Osteoblast (primary cell): ENCODE results near the gene ZNF507. TPM values are rescaled to one million over a fixed set of nuclear protein-coding genes. Genes with fewer than 3 reads are reported as not detected.
A peak's percentile ranks its signal among the peaks of the same experiment; 100 is the strongest.

Experiments used
- DNase-seq: peaks from one replicate; pipeline ENCODE4 v3.0.0; 2011; ENCODE audit warnings: low spot score, mixed read lengths; ENCODE audit not compliant: insufficient read length; ENCODE audit errors: missing footprints
- H2AFZ ChIP-seq: 2 replicates; pipeline ENCODE4 v1.6.0; 2011; ENCODE audit warnings: mild to moderate bottlenecking, low read length
- H3K27ac ChIP-seq: 2 replicates; pipeline ENCODE4 v1.5.1; 2011; ENCODE audit warnings: mild to moderate bottlenecking, low read depth, low read length, moderate library complexity
- H3K27me3 ChIP-seq: 2 replicates; pipeline ENCODE4 v1.6.0; 2012; ENCODE audit warnings: mild to moderate bottlenecking, control low read depth, inconsistent platforms, low read length, moderate library complexity; ENCODE audit not compliant: insufficient read depth
- H3K36me3 ChIP-seq: 2 replicates; pipeline ENCODE4 v1.5.1; 2011; ENCODE audit warnings: mild to moderate bottlenecking, low read length, control low read depth, moderate library complexity; ENCODE audit not compliant: insufficient read depth
- H3K4me1 ChIP-seq: 2 replicates; pipeline ENCODE4 v1.5.1; 2011; ENCODE audit warnings: mild to moderate bottlenecking, low read length, control low read depth, moderate library complexity; ENCODE audit not compliant: insufficient read depth
- H3K4me2 ChIP-seq: 2 replicates; pipeline ENCODE4 v1.6.0; 2011; ENCODE audit warnings: mild to moderate bottlenecking, low read length; ENCODE audit not compliant: insufficient read depth
- H3K4me3 ChIP-seq: fragments of 200-600 bp; sonication (generic); 3 replicates; pipeline ENCODE4 v1.5.1; 2012; ENCODE audit warnings: mild to moderate bottlenecking, low read length, inconsistent platforms; ENCODE audit not compliant: insufficient read depth
- H3K79me2 ChIP-seq: 2 replicates; pipeline ENCODE4 v1.6.0; 2012; ENCODE audit warnings: mild to moderate bottlenecking, low read length, control low read depth, inconsistent platforms; ENCODE audit not compliant: insufficient read depth
- H3K9me3 ChIP-seq: 2 replicates; pipeline ENCODE4 v1.5.1; 2011; ENCODE audit warnings: low read depth, low read length, control low read depth
- H4K20me1 ChIP-seq: 2 replicates; pipeline ENCODE4 v1.6.0; 2012; ENCODE audit warnings: mild to moderate bottlenecking, low read length, control low read depth; ENCODE audit not compliant: insufficient read depth
- total RNA-seq: library from RNA; depleted of rRNA; stranded (reverse); fragments of >200 nt; gene quantifications from 2 replicates; pipeline ENCODE4 v1.2.3, GENCODE V29; 2012
- TF ChIP-seq, protein P1 (sequence below): IDR thresholded peaks from 2 replicates; pipeline ENCODE4 v1.5.1; 2011; ENCODE audit warnings: mild to moderate bottlenecking, low read depth, low read length, moderate library complexity; ENCODE audit errors: extremely low read depth

The ZNF507 gene
- total RNA-seq, 1 donor: 13.0 TPM

GRCh38 chr19:32347573-32347972 is 2.2 kb downstream of the ZNF507 start:
- H2AFZ ChIP-seq: no peak overlapping the region
- H3K79me2 ChIP-seq: peaks cover 46% of the 10 kb centered on the region
- no peak for DNase-seq
- no peak overlapping the region for H3K4me2 ChIP-seq
- H3K27me3 ChIP-seq: no peaks in the 10 kb centered on the region
- no peaks in the 10 kb centered on the region for H3K9me3 ChIP-seq
- peaks cover 20% of the 10 kb centered on the region for H3K36me3 ChIP-seq
- H3K4me3 ChIP-seq: no peak overlapping the region
- peaks cover 19% of the 10 kb centered on the region for H4K20me1 ChIP-seq
- TF ChIP-seq, protein P1, sequence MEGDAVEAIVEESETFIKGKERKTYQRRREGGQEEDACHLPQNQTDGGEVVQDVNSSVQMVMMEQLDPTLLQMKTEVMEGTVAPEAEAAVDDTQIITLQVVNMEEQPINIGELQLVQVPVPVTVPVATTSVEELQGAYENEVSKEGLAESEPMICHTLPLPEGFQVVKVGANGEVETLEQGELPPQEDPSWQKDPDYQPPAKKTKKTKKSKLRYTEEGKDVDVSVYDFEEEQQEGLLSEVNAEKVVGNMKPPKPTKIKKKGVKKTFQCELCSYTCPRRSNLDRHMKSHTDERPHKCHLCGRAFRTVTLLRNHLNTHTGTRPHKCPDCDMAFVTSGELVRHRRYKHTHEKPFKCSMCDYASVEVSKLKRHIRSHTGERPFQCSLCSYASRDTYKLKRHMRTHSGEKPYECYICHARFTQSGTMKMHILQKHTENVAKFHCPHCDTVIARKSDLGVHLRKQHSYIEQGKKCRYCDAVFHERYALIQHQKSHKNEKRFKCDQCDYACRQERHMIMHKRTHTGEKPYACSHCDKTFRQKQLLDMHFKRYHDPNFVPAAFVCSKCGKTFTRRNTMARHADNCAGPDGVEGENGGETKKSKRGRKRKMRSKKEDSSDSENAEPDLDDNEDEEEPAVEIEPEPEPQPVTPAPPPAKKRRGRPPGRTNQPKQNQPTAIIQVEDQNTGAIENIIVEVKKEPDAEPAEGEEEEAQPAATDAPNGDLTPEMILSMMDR: no peak
- H3K4me1 ChIP-seq: peaks cover 41% of the 10 kb centered on the region
- no peak overlapping the region for H3K27ac ChIP-seq

DNA sequence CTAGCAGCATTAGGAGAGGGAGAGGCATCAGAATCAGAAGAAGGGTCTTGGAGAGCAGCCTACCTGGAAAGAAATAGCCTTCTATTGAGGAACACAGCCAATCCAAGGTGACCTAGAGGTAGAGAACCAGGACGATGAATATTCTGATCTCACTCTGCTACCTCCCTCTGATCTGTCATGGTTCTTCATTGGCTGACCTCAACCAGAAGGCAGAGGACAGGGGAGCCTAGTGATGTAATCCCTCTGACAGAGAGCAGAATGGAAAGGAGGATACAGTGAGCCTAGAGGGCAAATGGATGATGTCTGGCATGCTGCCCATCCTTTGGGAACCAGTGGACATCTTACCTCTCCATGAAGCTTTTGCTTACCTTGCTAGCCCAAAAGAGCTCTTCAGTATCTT is 3.6 kb downstream of the ZNF507 start:
- no peak for DNase-seq
- Histone ChIP-seq H3K4me2 (no peak overlapping the region), H2AFZ (no peak overlapping the region), H3K79me2 (peaks cover 61% of the 10 kb centered on the region), H3K9me3 (no peaks in the 10 kb centered on the region), H3K36me3 (peaks cover 34% of the 10 kb centered on the region), H3K27ac (no peak overlapping the region), H4K20me1 (peaks cover 32% of the 10 kb centered on the region), H3K27me3 (no peaks in the 10 kb centered on the region), H3K4me1 (peaks cover 43% of the 10 kb centered on the region), H3K4me3 (no peak overlapping the region)
- TF ChIP-seq, protein P1: no peak

DNA sequence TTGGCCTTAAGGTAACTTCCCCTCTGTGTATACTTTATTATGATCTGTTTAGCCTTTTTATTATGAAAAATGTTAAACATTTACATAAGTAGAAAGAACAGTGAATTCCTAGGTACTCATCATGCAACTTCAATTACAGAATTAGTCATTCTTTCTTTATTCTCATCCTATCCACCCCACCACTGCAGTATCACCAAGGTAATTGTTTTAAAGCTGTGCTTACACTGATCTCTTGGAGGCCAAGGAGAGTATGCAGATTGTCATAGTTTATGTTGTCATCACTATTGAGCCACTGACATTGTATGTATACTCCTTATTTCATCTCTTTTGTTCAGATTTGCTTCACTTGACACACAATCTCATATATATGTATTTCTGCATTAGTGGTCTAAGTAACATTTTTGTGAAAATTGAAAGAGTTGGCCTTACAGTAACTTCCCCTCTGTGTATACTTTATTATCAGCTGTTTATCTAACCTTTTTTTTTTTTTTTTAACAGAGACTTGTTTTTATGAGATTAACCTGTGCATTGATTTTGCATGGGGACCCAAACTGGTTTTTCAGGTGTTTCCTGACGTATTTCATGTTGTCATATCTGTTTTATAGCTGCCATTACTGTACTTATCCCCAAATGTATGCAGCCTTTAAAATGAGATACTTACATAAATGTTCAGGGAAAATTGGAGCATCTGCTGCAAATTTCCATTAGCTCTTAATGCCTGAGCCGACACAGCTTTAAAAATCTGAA is 4.5 kb downstream of the ZNF507 start:
- H3K4me1 ChIP-seq: peaks cover 43% of the 10 kb centered on the region
- no peaks in the 10 kb centered on the region for H3K27me3 ChIP-seq
- no peak overlapping the region for H3K4me2 ChIP-seq
- no peak overlapping the region for H2AFZ ChIP-seq
- TF ChIP-seq, protein P1: no peak
- H3K9me3 ChIP-seq: no peaks in the 10 kb centered on the region
- no peak for DNase-seq
- H3K79me2 ChIP-seq: peaks cover 69% of the 10 kb centered on the region
- H3K36me3 ChIP-seq: peaks cover 42% of the 10 kb centered on the region
- peaks cover 40% of the 10 kb centered on the region for H4K20me1 ChIP-seq
- H3K4me3 ChIP-seq: no peak overlapping the region
- no peak overlapping the region for H3K27ac ChIP-seq

GRCh38 chr19:32350471-32350865 is 5.1 kb downstream of the ZNF507 start:
- Histone ChIP-seq H3K27me3 (no peaks in the 10 kb centered on the region), H3K9me3 (no peaks in the 10 kb centered on the region), H3K27ac (peak overlapping the region; percentile 49), H3K4me3 (no peak overlapping the region), H3K4me2 (peak overlapping the region; percentile 64), H3K4me1 (peaks cover 43% of the 10 kb centered on the region), H4K20me1 (peaks cover 43% of the 10 kb centered on the region), H3K79me2 (peaks cover 75% of the 10 kb centered on the region), H3K36me3 (peaks cover 47% of the 10 kb centered on the region), H2AFZ (no peak overlapping the region)
- no peak for DNase-seq
- TF ChIP-seq, protein P1: no peak
